Kidney tubule cell (primary cell): ENCODE results near the gene NFS1.

ENCODE experiments used
- DNase-seq: peaks from one replicate; pipeline ENCODE4 v3.0.0-alpha.2; 2018; ENCODE audit warnings: low spot score

Gene NFS1

GRCh38 chr20:35674921-35675320, 24.2 kb downstream of the NFS1 start:
- no peak for DNase-seq

- no peak for DNase-seq
Measured at GRCh38 chr20:35673884-35674283, 25.3 kb downstream of the NFS1 start.

DNA sequence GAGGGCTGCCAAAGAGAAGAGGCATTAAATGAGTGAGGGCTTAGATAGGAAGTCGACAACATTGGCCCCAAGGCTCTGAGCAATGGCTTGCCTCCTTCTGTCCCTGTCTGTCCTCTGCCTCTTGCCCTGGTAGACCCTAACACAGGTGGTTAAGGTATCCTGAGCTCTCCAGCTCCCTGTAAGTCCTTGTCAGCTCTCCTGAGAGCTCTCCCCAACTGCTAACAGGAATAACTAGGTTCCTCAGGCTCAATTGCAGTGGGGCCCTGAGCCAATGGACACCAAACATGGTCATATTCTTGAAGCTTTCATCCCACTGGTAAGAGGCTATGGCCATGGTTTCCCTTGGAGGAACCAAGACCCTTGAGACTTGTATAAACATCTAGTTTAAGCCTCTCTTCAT, 29.5 kb downstream of the NFS1 start:
- no peak for DNase-seq

GRCh38 chr20:35669221-35669620, 29.9 kb downstream of the NFS1 start:
- no peak for DNase-seq

- no peak for DNase-seq
Measured at GRCh38 chr20:35665949-35666288, 33.2 kb downstream of the NFS1 start.

GRCh38 chr20:35664466-35665206, 34.5 kb downstream of the NFS1 start, which contains the start of the genes CPNE1 and RBM12:
Gene CPNE1, minus strand, starts transcription at chr20:35664900. Its CDS starts 31,977 bp downstream, at chr20:35632923.
Gene RBM12, minus strand, starts transcription at chr20:35664900. Its CDS starts 9,578 bp downstream, at chr20:35655322.
- DNase-seq, result peak; percentile 93

- peak; percentile 45 for DNase-seq
Measured at GRCh38 chr20:35663516-35664465, 35.4 kb downstream of the NFS1 start.

- no peak for DNase-seq
Measured at GRCh38 chr20:35662551-35662950, 36.6 kb downstream of the NFS1 start.

- no peak for DNase-seq
Measured at GRCh38 chr20:35661908-35662307, 37.2 kb downstream of the NFS1 start.

DNA sequence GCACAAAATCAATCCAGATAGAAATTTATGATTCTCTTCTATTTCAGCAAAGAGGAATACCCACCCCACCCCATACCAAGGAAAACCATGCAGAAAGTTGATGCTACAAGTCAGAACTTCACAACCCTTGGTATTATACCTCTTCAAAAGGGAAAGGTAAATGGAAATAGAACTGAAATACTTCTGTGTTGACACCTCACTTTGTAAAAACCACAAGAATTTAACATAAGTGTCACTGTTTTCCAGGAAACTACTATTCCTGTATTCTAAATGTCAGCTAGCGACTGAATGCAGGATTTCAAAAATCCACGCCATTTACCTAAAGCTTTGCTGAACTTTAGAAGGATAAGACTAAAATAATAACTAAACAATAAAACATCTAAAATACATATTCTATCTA, 38.1 kb downstream of the NFS1 start:
- DNase-seq, result peak; percentile 64

DNA sequence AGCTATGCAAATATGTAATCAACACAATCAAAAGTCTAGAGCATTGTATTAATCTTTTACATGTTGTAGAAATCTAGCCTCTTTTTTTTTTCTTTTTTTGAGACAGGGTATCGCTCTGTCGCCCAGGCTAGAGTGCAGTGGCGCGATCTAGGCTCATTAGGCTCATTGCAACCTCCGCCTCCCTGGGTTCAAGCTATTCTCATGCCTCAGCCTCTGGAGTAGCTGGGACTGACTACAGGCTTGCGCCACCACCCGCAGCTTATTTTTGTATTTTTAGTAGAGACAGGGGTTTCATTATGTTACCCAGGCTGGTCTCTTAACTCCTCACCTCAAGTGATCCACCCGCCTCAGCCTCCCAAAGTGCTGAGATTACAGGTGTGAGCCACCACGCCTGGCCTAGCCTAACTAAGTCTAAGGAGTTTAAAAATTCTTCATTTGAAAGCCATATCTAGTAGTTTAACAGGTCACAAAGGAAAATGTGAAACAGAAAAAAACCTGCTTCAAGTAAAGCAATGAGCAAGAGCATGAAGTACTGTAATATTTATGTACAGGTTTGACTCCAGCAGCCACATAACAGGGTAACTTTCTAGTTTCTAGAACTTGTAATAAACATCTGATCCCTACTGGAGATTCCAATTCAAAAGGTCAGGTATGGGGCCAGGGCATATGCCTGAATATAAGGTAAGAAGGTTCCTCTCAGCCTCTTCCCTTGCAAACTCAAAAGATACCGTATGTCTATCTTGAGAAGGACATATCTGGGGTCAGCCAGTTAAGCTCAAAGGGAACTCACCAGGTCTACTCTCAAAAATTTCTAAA, 38.8 kb downstream of the NFS1 start:
- no peak for DNase-seq

- no peak for DNase-seq
Measured at GRCh38 chr20:35657271-35657670, 41.9 kb downstream of the NFS1 start.

DNA sequence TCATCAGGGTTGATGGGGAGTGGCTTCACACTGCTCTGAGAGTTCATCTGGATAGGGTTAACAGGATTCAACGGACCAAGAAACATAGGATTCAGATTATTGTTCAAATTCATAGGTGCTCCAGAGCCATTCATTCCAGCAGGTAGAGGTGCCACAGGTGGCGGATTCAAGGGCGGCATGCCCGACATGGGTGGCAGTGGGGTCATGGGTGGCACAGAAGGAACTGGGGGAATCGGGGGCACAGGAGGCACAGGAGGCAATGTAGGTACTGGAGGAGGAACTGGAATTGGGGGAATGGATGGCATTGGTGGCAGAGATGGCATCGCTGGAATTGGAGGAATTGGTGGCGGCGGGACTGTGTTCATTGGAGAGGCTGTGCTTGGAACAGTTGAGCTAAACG, 44.7 kb downstream of the NFS1 start:
- DNase-seq, result no peak

GRCh38 chr20:35653893-35654292, 45.3 kb downstream of the NFS1 start:
- no peak for DNase-seq

DNA sequence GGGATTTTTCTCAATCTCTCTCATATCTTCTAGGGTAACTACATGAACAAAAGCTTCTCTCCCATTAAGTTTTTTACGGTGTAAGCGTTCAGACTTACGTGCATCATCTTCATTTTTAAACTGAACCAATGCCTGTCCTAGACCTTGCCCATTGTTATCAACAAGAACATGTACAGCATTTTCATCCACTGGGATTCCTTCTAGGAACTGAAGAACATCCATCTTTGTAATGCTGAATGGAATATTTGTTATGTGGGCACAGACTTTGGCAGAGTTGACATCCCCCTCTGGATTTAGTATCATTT, 45.8 kb downstream of the NFS1 start:
- DNase-seq, result no peak

DNA sequence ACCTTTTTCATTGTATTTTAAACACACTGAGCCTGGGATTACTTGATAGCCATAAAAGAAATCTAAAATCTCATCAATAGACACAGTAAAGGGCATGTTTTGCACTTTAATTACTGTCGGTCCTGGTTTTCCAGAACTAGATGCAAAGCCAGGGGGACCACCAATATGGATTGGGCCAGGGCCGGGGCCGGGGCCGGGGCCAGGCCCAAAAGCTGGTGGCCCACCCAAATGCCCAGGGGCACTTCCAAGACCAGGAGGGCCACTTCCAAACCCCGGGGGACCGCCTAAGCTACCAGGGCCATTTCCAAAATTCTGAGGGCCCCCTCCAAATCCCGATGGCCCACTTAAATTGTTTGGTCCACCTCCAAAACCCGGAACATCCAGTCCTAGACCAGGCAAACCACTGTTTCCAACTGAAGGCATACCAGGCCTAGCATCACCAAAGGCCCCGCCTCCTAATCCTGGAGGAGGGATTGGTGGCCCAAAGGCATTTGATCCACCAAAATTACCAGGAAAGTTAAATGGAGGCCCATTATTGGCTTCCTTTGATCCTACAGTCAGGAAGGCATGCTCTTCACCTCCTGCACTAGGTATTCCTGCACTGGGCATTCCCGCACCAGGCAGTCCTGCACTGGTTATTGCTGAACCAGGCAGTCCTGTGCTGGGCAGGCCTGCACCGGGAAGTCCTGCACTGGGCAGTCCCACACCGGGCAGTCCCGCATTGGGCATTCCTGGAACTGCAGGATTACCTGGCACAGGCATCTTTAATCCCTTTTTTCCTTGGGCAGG, 46.3 kb downstream of the NFS1 start:
- DNase-seq, result no peak

GRCh38 chr20:35651958-35652357, 47.2 kb downstream of the NFS1 start:
- no peak for DNase-seq

DNA sequence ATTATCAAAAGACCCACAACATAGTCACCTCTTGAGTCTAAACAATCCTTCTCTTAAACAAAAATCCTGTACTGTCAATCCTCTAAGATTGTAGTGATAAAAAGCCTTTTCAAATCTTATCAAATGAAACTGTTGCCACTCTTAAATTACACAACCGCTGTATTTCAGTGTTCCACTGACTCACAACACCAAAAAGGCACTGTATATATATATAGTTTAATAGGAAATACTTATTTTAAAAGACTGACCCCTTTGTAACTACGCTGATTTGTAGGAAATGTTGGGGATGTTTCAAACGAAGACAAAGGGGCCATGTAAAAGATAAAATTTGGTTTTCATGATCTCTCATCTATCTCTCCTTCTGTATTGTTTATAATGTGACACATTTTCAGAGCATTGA, 48.5 kb downstream of the NFS1 start:
- no peak for DNase-seq

- no peak for DNase-seq
Measured at GRCh38 chr20:35648836-35649235, 50.3 kb downstream of the NFS1 start.

- DNase-seq, result no peak
Measured at GRCh38 chr20:35644806-35645205, 54.3 kb downstream of the NFS1 start.

- DNase-seq, result no peak
Measured at GRCh38 chr20:35643045-35643444, 56.1 kb downstream of the NFS1 start.

DNA sequence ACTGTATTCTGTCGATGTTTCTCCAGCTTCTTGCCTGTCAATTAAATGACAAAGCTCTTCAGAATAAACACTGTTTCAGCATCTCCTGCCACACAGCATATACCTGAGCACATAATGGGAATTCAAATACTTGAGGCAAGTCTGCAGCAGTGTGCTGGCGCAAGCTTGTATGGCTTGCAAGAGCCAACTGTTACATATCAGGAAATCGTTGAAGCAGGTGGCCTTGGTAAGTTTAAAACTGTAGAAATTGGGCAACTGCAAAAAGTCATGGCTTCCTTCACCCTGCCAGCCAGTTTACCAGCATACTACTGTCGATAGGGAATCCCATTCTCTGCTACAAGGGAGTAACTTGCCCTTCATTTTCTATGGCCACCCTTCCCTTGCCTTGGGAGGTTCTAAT, 57.4 kb downstream of the NFS1 start:
- DNase-seq, result no peak
